Measurements from ENCODE around the gene CSNK1G3.

Gene CSNK1G3

GRCh38 chr5:123665822-123666371 lies 153.9 kb downstream of the CSNK1G3 start:
- no peak overlapping the region for H3K4me3 ChIP-seq (ENCODE audit: low read depth, low read length)
- no peak for TF ChIP-seq CTCF (IDR thresholded peaks at IDR 0.05; ENCODE audit: borderline replicate concordance, insufficient read depth, low read depth, low read length)

Data from GM12875 (cell line).